Spleen (tissue), 7 donors: Measurements from ENCODE around the gene CDON.

Experiments
- POLR2AphosphoS5 ChIP-seq, 3 donors: sonication (generic); formaldehyde crosslinking; IDR thresholded peaks; one replicate each; pipeline ENCODE4 v1.5.1; 2017; ENCODE audit warnings: antibody characterized with exemption in 3 of 3
- TF ChIP-seq, protein P1 (sequence below), 11 experiments: fragments of 200-600 bp in 7 of 11; fragments of 450-650 bp in 4 of 11; sonication (generic) in 4 of 11; IDR thresholded peaks in 8 of 11; conservative IDR thresholded peaks in 3 of 11; 1 replicate in 7 of 11; 2 replicates in 4 of 11; pipeline versions ENCODE4 v1.4.0 to v1.8.0; 2016 to 2021; ENCODE audit warnings: antibody characterized with exemption in 11 of 11, inconsistent platforms in 4 of 11, mild to moderate bottlenecking in 1 of 11
- donor health status: DM: no; HTN: no; CAD: no; lungs with moderate emphysema.
- donor health status: DM: no; HTN: no; CAD: no.
- donor health status: DM: no; HTN: no; CAD: no.

DNA sequence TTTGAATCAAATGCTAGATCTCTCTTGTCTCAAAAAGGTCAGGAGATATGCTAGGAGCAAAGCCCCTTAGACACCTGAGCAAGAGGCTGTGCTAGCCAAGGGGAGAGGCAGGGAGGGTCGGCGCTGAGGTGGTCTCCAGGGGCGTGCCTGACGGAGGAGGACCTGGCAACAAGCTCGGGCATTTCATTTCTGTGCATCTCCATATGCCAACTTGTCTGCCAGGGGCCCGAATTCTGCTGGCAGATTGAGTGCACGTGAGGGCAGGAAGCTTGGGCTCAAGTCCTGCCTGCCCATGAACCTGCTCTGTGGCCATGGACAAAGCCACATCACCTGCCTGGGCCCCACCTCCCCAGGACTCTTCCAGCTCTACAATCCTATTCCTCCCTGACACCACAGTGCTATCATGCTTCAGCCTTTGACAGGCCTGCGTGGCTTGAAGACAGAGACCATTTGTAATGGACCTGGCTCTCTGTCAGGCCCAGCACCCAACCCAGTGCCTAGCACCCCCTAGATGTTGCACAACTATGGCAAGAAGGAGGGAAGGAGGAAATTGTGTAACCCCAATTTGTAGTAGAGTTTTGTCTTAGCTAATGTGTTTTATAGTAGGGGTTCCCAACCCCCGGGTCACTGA lies 133.1 kb downstream of the CDON start:
- TF ChIP-seq, protein P1, sequence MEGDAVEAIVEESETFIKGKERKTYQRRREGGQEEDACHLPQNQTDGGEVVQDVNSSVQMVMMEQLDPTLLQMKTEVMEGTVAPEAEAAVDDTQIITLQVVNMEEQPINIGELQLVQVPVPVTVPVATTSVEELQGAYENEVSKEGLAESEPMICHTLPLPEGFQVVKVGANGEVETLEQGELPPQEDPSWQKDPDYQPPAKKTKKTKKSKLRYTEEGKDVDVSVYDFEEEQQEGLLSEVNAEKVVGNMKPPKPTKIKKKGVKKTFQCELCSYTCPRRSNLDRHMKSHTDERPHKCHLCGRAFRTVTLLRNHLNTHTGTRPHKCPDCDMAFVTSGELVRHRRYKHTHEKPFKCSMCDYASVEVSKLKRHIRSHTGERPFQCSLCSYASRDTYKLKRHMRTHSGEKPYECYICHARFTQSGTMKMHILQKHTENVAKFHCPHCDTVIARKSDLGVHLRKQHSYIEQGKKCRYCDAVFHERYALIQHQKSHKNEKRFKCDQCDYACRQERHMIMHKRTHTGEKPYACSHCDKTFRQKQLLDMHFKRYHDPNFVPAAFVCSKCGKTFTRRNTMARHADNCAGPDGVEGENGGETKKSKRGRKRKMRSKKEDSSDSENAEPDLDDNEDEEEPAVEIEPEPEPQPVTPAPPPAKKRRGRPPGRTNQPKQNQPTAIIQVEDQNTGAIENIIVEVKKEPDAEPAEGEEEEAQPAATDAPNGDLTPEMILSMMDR (IDR thresholded peaks at IDR 0.05 in 8 of 11, conservative IDR thresholded peaks at IDR 0.05 in 3 of 11) = no peak
- no peak for TF ChIP-seq POLR2AphosphoS5 (IDR thresholded peaks at IDR 0.05)
